Measurements from ENCODE around the gene KIF19.

KIF19 gene

GRCh38 chr17:74342224-74342623 is 16.2 kb downstream of the KIF19 start:
- DNase-seq (ENCODE audit: low read depth): no peak

- no peak for DNase-seq (ENCODE audit: low read depth)
These were observed 17.1 kb downstream of the KIF19 start for GRCh38 chr17:74343121-74343520.

- DNase-seq (ENCODE audit: low read depth): no peak
These were observed 17.7 kb downstream of the KIF19 start for GRCh38 chr17:74343526-74344284.

GRCh38 chr17:74344658-74345057 is 18.6 kb downstream of the KIF19 start:
- no peak for DNase-seq (ENCODE audit: low read depth)

- DNase-seq (ENCODE audit: low read depth): peak; percentile 35
These were observed 19.6 kb downstream of the KIF19 start for GRCh38 chr17:74345433-74346241.

- no peak for DNase-seq (ENCODE audit: low read depth)
These were observed 21.6 kb downstream of the KIF19 start for GRCh38 chr17:74347646-74348045.

- no peak for DNase-seq (ENCODE audit: low read depth)
These were observed 23.1 kb downstream of the KIF19 start for GRCh38 chr17:74349120-74349519.

DNA sequence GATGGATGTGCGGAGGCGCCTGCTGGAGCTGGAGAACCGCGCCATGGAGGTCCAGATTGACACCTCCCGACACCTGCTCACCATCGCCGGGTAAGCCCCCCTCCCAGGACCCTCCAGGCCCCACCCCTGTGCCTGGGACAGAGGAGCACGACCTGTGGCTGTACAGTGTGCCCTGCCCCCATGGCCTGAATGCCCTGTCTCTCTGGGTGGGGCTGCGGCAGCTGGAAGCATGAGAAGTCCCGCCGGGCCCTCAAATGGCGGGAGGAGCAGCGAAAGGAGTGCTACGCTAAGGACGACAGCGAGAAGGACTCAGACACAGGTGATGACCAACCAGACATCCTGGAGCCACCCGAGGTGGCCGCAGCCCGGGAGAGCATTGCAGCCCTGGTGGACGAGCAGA is 24.5 kb downstream of the KIF19 start:
- DNase-seq (ENCODE audit: low read depth): no peak

- DNase-seq (ENCODE audit: low read depth): no peak
These were observed 25.7 kb downstream of the KIF19 start for GRCh38 chr17:74351552-74352210.

GRCh38 chr17:74353446-74354060 is 27.5 kb downstream of the KIF19 start:
- no peak for DNase-seq (ENCODE audit: low read depth)

GRCh38 chr17:74354123-74354522 is 28.1 kb downstream of the KIF19 start:
- DNase-seq (ENCODE audit: low read depth): no peak

- no peak for DNase-seq (ENCODE audit: low read depth)
These were observed 28.5 kb downstream of the KIF19 start for GRCh38 chr17:74354561-74354960.

GRCh38 chr17:74355065-74355464 is 29.0 kb downstream of the KIF19 start:
- DNase-seq (ENCODE audit: low read depth): no peak

DNA sequence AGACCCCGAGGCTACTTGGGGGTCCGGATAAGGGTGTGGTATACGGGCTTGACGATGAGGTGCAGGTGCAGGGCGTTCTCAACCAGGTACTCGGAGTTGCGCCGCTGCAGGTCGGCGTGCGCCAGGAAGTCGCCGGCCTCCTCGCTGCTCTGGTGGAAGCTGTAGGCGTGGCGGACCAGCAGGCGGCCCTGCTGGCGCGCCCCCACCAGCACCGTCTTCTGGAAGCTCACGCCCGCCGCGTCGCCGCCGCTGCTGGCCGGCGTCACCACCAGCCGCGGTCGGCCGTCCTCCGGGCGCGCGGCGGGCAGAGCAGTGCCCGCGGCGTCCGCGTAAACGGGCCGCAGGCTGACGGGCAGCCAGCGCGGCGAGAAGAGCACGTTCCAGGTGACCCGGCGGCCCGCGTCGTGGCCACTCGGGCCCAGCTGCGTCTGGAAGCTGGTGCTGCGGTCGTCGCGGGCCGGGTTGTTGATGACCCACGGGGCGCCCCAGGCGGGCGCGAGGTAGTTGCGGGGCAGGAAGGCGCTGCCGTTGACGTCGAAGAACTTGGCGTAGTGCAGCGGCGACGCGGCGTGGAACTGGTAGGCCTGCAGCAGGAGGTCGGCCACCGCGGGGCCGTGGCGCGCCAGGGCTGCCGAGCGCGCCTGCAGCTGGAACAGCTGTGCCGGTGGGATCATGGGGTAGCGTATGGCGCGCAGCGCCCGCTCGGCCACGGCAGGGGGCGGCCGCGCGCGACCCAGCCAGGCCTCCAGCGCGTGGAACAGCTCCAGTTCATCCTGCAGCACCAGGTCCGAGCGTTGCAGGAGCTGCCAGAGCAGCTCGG is 30.8 kb downstream of the KIF19 start:
- no peak for DNase-seq (ENCODE audit: low read depth)

- no peak for DNase-seq (ENCODE audit: low read depth)
These were observed 31.4 kb downstream of the KIF19 start for GRCh38 chr17:74357466-74357809.

GRCh38 chr17:74358697-74359096 is 32.7 kb downstream of the KIF19 start:
- DNase-seq (ENCODE audit: low read depth): no peak

DNA sequence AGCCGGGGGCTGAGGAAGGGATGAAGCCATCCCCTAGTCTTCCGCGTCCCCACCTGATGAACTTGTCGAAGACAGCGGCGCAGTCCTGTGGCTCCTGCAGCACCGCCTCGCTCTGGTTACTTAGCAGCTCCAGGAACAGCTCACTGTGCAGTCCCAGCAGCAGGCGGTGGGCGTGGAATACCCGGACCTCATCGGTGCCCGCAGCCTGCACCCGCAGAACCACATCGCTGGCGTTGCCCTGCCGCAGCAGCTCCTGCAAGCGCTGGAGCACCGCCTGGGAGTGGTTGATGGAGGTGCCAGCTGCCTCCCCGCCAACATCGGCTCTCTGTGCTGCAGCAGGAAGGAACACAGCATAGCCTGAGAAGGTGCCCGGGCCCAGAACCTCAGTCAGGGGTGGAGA is 33.9 kb downstream of the KIF19 start:
- no peak for DNase-seq (ENCODE audit: low read depth)

DNA sequence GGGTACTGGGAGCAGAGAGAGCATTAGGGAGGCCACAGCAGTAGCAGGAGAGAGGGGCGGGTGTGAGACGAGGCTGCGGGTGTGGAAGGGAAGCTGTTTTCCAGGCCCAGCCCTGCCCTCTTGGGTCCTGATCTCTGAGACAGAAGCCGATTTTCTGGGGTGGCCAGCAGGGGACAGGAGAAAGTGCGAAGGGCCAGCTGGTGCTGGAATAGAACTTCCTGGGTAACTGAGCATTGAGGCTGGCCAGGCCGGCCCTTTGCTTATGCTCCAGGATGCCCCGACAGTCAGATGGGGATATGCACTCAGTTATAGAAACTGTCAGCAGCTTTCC is 34.8 kb downstream of the KIF19 start:
- no peak for DNase-seq (ENCODE audit: low read depth)

GRCh38 chr17:74361230-74362068 is 35.4 kb downstream of the KIF19 start, which contains the start of gene BTBD17:
Gene BTBD17 (minus strand): TSS chr17:74361868. CDS start chr17:74361819, 49 bp downstream.
- DNase-seq (ENCODE audit: low read depth): no peak

GRCh38 chr17:74362069-74362405 is 36.0 kb downstream of the KIF19 start:
- DNase-seq (ENCODE audit: low read depth): no peak

All from HS-5 (cell line).